NCI-H748 (cell line): ENCODE measurements around the gene STAT2.
"Not testable (repeated sequence)": the region's sequence is repeated elsewhere in the genome, so short reads cannot be mapped to it uniquely, and the experiment has no call there.

Experiments used
- DNase-seq: peaks from one replicate; lab custom pipeline; 2025; ENCODE audit not compliant: unreplicated experiment; lab: John Stamatoyannopoulos, UW

STAT2 gene

GRCh38 chr12:56359851-56360767, at the start of gene STAT2:
STAT2 (minus strand) TSS chr12:56360107; CDS start chr12:56356571, 3,536 bp downstream.
- DNase-seq: peak; percentile 99

DNA sequence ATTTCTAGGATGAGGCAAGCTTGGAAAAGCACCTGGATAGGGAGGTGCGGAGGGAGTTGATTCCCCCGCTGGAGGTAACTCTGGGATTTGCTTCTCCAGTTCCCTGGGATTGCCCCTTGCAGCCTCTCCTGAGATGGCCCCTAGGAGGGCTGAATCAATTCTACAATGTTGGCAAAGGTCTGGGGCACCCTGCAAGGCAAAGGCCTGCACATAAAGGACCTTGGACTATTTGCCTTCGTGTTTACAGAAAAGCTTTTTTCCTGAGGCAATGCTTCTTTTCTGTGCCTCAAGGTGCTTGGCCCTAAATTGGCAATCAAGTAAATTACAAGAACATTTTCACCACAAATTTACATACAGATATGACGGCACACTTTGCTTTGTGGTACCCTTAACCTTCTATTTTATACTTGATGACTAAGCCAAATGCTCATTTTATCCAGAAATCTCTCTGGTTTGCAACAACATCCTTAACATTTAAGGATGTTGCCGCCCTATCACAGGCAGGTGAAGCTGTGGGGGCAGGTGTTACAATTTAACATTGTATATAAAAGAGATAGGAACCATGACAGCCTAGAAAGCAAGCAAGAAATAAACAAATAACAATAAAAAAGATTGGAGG, 49.0 kb upstream of the STAT2 start:
- DNase-seq: no peak

DNA sequence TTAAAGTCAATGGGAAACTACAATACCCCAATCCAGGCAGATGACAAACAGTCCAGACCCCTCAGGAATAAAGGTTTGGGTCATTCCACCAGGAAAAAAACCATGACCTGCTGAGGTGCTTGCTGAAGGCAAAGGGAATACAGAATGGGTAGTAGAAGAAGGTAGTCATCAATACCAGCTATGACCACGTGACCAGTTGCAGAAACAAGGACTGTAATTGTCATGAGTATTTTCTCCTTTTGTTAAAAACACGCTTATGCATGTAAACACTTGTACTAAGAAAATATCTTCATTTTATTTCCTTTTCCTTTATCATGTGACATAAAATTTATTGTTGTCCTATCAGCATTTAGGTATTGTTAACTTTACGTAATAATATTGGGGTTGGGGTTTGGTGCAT, 44.3 kb upstream of the STAT2 start:
- not testable (repeated sequence) for DNase-seq

- DNase-seq: not testable (repeated sequence)
Observed at GRCh38 chr12:56401612-56402011, 41.7 kb upstream of the STAT2 start.

DNA sequence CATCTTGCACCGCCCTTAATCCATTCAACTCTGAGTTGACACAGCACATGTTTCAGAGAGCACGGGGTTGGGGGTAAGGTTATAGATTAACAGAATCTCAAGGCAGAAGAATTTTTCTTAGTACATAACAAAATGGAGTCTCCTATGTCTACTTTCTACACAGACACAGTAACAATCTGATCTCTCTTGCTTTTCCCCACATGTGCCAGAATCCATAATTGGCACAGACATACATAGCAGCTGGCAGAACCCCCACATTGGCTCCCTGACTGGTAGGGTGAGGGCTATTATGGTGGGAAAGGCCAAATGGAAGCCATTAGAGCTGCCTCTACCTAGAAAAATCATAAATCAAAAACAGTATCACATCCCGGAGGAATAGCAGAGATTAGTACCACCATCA, 41.2 kb upstream of the STAT2 start:
- not testable (repeated sequence) for DNase-seq

- not testable (repeated sequence) for DNase-seq
Observed at GRCh38 chr12:56399466-56399865, 39.6 kb upstream of the STAT2 start.

DNA sequence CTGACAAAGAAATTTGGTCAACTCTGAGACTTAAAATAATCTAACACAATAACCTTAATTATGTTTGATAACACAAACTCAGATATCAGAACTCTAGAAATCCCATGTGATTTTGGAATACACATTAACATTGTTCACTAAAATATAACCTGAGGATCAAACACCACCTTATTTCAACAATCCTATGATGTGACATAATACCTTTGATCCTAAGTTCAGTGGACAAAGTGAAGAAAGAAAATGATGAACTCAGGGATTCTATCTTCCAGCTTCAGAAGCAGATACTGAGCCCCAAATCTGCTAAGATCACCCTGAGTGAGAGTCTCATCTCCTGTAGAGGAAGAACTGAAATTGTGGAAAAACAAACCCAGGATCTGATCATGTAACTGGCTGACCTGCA, 38.4 kb upstream of the STAT2 start:
- no peak for DNase-seq

DNA sequence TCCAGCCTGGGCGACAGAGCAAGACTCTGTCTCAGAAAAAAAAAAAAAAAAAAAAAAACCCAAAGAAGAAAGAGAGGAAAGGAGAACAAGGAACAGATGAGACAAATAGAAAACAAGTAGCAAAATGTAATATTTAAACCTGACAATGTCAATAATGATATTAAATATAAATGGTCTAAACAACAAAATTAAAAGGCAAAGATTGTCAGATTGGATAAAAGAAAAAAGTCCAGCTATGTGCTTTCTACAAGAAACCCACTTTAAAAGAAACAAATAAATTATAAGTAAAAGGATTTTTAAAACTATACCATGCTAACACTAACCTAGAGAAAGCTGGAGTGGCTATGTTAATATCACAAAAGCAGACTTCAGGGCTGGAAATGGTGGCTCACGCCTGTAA, 32.4 kb upstream of the STAT2 start:
- no peak for DNase-seq

DNA sequence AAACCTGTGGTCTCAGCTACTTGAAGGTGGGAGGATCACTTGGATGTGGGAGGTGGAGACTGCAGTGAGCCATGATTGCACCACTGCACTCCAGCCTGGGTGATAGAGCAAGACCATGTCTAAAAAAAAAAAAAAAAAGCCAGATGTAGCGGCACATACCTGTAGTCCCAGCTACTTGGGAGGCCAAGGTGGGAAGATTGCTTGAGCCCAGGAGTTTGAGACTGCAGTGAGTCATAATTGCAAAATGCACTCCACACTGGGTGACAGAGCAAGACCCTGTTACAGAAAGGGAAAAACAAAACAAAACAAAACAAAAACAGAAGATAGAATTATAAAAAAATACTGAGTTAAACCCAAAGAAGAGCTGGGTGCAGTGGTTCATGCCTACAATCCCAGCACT, 31.8 kb upstream of the STAT2 start:
- no peak for DNase-seq

DNA sequence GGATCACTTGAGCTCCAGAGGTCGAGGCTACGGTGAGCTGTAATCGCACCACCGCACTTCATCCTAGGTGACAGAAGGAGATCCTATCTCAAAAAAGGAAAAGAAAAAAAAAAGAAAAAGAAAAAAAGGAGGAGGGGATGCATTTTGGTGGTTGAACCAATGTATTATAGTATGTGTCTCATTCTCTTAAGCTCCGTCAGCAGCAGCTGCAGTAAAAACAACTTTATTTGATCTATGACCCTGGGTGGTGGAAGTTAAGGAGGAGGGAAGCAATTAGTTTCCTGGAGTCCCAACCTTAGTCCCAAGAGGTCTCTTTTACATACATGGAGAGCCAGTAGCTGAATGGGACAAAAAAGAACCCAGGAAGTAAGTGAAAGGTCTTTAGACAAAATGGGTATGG, 29.5 kb upstream of the STAT2 start:
- no peak for DNase-seq

- DNase-seq: peak; percentile 5
Observed at GRCh38 chr12:56387152-56387736, 27.3 kb upstream of the STAT2 start.

DNA sequence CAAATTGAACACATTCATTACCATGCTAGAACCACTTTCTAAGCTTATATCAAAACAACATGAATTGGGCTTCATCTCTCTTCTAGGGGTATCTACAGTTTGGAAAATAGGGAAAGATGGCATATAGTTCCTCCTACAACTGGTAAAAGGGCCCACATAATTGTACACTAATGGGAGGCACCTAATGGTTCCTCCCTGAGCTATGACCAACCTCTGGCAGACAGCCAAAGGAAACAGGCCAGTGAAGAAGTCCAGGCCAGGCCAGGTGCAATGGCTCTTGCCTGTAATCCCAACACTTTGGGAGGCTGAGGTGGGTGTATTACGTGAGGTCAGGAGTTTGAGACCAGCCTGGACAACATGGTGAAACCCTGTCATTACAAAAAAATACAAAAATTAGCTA, 26.0 kb upstream of the STAT2 start:
- peak; percentile 63 for DNase-seq

- DNase-seq: no peak
Observed at GRCh38 chr12:56382611-56383010, 22.7 kb upstream of the STAT2 start.

DNA sequence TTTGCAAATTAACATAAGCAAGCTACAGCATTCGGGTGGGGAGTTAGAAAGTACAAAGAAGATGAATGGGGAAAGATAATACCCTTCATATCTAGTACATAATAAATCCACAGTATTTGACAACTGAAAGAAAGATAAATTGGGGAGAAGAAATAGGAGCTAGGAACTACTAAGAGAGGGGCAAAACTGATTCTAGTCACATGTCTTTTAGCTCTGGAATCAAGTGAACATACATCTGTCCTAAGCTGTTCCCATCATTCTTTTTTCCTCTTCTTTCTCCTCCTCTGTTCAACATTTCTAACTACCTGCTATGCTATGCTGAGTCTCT, 18.0 kb upstream of the STAT2 start:
- no peak for DNase-seq

GRCh38 chr12:56377310-56377988, 17.5 kb upstream of the STAT2 start:
- DNase-seq: no peak

DNA sequence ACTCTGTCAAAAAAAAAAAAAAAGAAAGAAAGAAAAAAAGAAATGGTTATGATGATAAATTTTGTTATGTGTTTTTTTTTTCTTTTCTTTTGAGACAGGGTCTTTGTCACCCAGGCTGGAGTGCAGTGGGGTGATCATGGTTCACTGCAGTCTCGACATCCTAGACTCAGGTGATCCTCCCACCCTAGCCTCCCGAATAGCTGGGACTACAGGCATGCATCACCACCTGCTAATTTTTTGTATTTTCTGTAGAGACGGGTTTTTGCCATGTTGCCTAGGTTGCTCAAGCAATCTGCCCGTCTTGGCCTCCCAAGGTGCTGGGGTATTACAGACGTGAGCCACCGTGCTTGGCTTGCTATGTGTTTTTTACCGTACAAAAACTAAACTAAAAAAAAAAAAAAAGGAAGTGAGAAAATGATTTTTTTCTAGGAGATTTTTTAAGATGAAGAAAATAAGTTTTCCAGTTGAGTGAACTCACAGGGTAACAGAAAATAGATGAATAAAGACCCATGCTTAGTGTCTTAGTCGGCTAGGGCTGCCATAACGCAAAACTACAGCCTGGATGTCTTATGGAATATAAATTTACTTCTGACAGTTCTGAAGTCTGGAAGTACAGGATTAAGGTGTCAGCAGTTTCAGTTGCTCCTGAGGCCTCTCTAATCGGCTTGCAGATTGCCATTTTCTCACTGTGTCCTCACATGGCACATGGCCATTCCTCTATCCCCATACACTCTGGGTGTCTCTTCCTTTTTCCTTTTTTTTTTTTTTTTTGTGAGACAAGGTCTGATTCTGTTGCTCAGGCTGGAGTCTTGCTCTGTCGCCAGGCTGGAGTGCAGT, 15.9 kb upstream of the STAT2 start:
- no peak for DNase-seq

- no peak for DNase-seq
Observed at GRCh38 chr12:56374726-56375597, 15.1 kb upstream of the STAT2 start.

- DNase-seq: no peak
Observed at GRCh38 chr12:56373515-56373914, 13.6 kb upstream of the STAT2 start.

GRCh38 chr12:56366948-56367347, 7.0 kb upstream of the STAT2 start:
- DNase-seq: no peak
